ENCODE data around the gene CLCN3.
"Not testable (repeated sequence)": the region's sequence is repeated elsewhere in the genome, so short reads cannot be mapped to it uniquely, and the experiment has no call there.

CLCN3 gene

GRCh38 chr4:169618286-169618685, 2.1 kb upstream of the CLCN3 start:
- no peak for DNase-seq

DNA sequence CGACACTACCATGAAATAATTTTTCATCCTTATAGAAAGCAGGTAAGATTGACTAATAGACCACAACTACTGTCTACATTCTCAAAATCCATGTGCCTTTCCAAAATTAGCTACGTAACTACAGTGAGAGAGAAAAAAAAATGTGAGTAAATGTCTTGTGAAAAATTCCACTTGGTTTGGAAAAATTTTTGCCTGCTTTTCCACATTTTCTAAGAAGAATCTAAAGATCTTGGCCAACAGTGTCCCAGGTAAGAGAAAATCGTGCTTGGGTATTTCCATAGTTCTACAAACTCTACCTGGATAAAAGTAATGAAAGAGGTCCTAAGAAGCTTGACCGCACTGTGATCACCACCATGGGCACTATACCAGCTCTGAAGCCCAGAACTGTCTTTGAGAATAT, 1.4 kb upstream of the CLCN3 start:
- no peak for DNase-seq

DNA sequence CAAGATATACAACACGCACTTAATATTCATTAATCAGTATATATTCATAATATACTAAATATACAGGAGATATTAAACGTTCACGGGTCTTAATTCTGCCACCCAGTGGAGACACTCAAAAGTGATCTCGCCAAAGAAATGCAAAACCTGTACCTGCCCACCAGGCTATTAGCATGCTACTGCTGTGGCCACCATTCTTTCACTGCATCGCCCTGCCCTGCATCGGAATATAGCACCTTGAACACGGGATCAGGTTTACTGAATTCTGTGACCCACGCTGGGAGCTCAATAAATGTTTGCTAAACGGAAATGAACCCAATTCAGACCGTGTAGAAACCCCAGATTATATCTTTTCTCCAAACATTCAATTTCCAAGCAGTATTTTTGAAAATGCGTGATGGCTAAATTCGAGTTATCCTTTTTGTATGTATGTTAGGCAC, 840 bp upstream of the CLCN3 start:
- DNase-seq: peak; percentile 19

DNA sequence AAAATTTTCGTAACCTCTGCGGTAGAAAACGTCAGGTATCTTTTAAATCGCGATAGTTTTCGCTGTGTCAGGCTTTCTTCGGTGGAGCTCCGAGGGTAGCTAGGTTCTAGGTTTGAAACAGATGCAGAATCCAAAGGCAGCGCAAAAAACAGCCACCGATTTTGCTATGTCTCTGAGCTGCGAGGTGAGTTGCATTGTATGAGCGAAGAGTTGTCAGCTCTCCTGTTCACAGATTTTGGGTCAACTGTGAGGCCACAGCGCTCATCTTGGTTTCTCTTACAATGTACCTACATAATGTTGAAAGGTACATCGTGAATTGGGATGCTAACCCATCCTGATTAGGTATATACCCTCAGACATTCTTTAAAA, 486 bp downstream of the CLCN3 start:
- DNase-seq: no peak

GRCh38 chr4:169621731-169622492, 1.5 kb downstream of the CLCN3 start:
- DNase-seq: no peak

DNA sequence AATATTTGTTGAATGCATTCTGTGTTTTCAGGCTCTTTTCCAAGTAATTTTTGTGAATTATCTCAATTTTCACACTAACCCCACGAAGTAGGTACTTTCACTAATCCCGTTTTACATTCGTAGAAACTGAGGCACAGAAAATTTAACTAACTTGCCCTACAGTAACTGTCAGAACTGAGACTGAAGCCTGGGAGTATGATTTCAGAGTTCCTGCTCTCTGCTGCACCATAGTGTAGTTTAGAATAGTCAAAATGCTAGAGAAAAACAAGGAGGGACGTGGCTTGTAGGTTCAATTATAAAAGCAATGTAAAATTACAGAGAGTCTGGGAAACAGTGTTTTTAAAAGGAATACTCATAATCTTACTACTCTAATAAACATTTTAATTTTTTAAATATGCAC, 2.2 kb downstream of the CLCN3 start:
- no peak for DNase-seq

DNA sequence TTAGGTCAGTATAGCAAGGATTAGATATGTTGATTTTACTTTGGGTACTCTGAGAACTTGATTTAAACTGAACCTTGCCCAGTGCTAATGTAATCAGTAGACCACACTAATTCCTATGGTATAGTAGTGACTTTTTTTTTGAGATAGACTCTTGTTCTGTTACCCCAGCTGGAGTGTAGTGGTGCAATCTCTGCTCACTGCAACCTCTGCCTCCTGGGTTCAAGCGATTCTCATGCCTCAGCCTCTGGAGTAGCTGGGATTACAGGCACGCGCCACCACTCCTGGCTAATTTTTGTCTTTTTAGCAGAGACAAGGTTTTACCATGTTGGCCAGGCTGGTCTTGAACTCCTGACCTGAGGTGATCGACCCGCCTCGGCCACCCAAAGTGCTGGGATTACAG, 3.6 kb downstream of the CLCN3 start:
- not testable (repeated sequence) for DNase-seq

DNA sequence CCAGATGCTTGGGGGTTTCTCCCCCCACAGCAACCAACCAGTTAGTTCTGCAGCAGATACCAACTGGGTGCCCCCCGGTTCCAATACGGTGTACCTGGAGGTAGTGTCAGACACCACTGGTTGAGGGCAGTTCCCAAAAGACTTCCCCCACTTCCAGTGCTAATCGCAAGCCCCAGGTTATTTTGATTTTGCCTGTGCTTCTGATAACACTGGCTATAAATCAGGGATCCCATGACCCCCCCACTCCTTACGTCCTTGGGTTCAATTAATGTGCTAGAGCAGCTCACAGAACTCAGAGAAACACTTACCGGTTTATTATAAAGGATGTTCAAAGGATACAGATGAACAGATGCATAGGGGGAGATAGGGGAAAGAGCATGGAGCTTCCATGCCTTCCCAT, 5.5 kb downstream of the CLCN3 start:
- DNase-seq: no peak

GRCh38 chr4:169626331-169627282, 6.2 kb downstream of the CLCN3 start:
- no peak for DNase-seq

GRCh38 chr4:169627307-169627706, 6.9 kb downstream of the CLCN3 start:
- DNase-seq: no peak

GRCh38 chr4:169628579-169628978, 8.2 kb downstream of the CLCN3 start:
- DNase-seq: no peak

GRCh38 chr4:169630069-169630468, 9.7 kb downstream of the CLCN3 start:
- DNase-seq: no peak

- DNase-seq: no peak
Measured at GRCh38 chr4:169632896-169633295, 12.5 kb downstream of the CLCN3 start.

GRCh38 chr4:169634975-169635374, 14.6 kb downstream of the CLCN3 start:
- no peak for DNase-seq

GRCh38 chr4:169640261-169640870, 20.0 kb downstream of the CLCN3 start:
- no peak for DNase-seq

GRCh38 chr4:169644802-169645201, 24.4 kb downstream of the CLCN3 start:
- DNase-seq: no peak

DNA sequence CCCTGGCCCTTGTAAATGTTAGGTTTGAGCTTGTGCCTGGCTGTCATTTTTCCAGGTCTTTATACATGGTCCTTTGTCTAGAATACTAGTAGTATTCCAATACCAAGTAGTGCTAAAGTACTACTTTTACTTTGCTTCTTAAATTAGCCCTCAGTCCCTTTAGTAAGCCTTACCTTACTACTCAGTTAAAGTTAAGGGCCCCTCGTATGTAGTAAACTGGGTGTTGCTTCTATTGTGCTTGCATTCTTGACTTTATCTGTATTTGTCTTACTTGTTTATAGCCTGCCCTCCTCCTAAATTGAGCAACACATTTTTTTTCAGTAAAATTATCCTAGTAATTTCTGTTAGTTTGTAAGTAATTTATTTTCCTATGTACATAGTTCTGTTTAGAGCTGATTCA, 25.2 kb downstream of the CLCN3 start:
- DNase-seq: no peak

DNA sequence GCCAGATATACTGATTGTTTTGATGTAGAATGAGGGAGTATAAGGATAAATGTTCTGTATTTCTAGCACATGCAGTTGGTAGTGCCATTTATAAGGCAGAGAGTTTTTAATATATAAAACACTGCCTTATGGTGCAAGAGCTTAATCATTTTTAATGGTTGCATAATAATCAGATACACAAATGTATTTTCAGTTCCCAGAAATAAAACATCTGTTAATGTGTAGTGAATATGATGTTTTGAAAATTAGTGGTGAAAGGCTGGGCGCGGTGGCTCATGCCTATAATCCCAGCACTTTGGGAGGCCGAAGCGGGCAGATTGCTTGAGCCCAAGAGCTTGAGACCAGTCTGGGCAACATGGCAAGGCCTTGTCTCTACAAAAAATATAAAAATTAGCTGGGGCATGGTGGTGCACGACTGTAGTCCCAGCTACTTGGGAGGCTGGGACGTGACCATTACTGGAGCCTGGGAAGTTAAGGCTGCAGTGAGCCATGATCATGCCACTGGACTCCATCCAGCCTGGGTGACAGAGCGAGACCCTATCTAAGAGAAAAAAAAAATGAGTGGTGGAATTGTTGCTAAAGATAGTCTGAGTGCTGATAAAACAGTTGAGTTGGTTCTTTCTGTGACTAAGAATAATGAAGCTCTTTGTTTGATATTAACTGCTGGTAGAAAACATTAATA, 29.3 kb downstream of the CLCN3 start:
- no peak for DNase-seq

- no peak for DNase-seq
Measured at GRCh38 chr4:169650227-169650936, 30.0 kb downstream of the CLCN3 start.

- no peak for DNase-seq
Measured at GRCh38 chr4:169652535-169652934, 32.2 kb downstream of the CLCN3 start.

DNA sequence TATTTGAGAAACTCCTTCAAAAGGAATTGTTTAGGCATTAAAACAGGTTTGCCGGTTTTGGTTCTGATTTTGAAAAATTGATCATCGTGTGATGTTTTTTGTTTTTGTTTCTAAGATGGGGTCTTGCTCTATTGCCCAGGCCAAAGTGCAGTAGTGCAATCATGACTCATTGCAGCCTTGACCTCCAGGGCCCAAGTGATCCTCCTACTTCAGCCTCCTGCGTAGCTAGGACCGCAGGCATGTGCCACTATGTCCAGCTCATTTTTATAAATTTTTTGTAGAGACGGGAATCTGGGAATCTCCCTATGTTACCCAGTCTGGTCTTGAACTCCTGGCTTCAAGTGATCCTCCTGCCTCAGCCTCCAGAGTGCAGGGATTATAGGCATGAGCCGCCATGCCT, 35.0 kb downstream of the CLCN3 start:
- no peak for DNase-seq

GRCh38 chr4:169657470-169658107, 37.2 kb downstream of the CLCN3 start:
- DNase-seq: no peak

All from DMS 273 treated with DMSO at 0.1 percent for 48 hours (cell line).